Inferior parietal cortex (tissue), 1 donor: Measurements from ENCODE around the gene OPHN1.
"Not testable (repeated sequence)": the region's sequence is repeated elsewhere in the genome, so short reads cannot be mapped to it uniquely, and the experiment has no call there.

Experiments used
- DNase-seq: peaks from one replicate; pipeline ENCODE4 v3.0.0-alpha.2; 2016; ENCODE audit errors: extremely low spot score

The OPHN1 gene

DNA sequence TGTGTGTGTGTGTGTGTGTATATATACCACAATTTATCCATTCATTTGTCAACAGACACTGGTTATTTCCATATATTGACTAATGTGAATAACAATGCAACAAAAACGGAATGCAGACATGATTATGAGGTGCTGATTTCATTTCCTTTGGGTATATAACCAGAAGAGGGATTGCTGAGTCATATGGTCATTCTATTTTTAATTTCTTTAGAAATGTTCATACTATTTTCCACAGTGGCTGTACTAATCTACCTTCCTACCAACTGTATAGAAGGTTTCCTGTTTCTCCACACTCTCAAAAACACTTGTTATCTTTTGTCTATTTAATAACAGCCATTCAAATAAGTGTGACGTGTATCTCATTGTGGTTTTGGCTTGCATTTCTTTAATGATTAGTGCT is 269.9 kb downstream of the OPHN1 start:
- DNase-seq, result no peak

GRCh38 chrX:68147848-68148247 is 285.4 kb downstream of the OPHN1 start:
- no peak for DNase-seq

DNA sequence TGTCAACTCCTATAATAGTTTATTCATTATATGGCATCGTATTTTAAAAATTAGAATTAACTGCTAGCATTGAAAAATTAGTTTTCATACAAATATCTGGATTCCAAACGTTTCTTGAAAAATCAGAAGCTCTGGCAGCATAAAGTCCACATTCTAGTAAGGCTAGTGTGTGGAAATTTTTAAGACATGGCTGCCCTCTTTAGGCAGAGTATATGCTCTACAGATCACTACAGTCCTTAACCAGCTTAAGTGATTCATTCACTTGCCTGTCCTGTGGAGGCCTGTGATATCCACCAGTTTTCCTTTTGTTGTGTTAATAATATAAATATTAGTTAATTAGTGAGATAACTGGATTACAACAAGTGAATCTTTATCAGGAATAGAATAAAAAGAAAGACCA is 287.2 kb downstream of the OPHN1 start:
- peak; percentile 15 for DNase-seq

DNA sequence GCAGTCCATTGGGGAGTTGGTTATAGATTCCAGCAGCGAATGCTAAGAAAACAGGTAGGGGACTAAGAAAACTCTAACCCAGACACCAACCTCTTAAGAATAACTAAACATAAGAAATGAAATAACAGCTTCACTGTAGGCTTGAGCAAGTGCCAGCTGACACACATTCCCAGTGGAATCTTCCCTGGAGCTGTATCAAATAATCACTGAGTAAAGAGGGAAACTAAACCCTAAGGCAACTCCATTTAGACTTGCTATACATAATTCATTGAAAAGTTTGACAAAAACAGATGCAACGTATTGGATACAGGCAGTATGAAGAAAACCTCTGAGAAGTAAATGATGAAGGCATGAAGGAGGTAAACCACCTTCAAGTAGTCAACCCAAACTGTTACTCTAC is 293.5 kb downstream of the OPHN1 start:
- DNase-seq, result no peak

DNA sequence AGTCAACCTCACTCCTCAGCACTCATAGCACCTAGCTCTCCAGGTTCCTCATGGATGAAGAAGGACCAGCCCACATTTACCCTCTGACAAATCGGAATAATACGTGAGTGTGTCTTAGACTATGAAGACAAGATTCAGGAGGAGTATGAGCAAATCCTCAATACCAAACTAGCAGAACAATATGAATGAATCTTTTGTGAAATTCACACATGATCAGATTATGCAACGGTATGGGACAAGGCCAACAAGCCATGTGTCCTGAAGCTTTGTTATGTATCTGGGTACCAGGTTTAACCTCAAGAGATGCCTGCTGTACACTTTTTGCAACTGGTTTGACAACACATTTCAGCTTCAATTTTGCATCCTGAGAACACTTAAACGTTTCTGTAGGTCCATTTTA is 300.1 kb downstream of the OPHN1 start:
- no peak for DNase-seq

DNA sequence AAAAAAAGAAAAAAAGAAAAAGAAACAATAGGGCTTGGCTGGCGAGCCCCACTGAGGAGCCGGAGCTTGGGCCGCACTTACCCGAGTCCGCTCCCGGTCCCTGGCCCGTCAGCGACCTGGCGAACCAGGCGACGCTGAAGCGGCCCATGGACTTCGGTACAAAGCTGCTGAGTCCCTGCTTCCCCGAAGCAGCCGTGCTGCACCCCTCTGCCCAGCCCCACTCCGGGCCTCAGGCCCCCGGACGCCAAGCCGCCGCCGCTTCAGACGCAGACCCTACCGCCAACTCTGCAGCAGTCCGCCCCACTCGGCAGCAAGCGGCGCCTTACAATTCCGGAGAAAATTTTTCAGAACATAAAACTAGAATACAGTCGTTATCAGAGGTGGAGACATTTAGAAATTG is 300.5 kb downstream of the OPHN1 start:
- DNase-seq, result no peak

- DNase-seq, result no peak
These were observed 311.5 kb downstream of the OPHN1 start for GRCh38 chrX:68121835-68122234.

GRCh38 chrX:68121371-68121770 is 311.9 kb downstream of the OPHN1 start:
- no peak for DNase-seq

DNA sequence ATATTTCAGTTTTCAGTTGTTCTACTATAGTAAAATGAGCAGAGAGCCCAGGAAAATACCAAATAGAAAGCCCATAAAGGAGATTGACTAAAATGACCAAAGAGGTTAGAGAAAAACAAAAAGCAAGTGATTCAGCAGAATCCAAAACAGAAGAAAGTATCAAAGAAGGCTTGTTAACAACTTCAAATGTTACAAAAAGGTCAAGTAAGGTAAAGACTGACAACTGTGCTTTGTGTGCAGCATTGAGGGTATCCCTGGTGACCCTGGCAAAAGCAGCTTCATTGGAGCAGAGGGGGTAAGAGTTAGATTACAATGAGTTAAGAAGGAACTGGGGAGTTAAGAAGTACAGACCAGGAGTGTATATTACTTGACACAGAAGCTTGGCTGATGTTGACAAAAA is 317.9 kb downstream of the OPHN1 start:
- no peak for DNase-seq

DNA sequence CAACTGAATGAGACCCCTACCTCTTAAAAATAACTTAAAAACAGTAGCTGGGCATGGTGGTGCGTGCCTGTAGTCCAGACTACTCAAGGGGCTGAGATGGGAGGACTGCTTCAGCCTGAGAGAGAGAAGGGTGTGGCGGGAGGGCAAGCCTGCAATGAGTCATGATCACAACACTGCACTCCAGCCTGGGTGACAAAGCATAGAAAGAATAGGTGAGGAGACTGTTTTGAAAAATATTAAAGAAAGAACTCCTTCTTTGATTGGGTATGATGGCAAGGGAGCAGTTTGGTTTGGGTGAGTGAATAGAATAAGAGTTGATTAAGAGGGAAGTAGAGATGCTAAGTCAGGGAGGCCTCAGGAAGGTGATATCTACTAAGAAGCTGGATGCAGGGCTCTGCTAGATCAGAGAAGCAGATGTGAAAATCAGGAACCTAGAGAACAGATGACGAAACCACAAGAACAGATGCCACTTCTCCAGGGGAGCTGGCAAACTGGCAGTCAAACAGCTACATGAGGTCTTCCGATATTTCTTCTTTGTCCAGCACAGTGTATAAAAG is 318.6 kb downstream of the OPHN1 start:
- no peak for DNase-seq

GRCh38 chrX:68113837-68114572 is 319.3 kb downstream of the OPHN1 start:
- DNase-seq, result no peak

DNA sequence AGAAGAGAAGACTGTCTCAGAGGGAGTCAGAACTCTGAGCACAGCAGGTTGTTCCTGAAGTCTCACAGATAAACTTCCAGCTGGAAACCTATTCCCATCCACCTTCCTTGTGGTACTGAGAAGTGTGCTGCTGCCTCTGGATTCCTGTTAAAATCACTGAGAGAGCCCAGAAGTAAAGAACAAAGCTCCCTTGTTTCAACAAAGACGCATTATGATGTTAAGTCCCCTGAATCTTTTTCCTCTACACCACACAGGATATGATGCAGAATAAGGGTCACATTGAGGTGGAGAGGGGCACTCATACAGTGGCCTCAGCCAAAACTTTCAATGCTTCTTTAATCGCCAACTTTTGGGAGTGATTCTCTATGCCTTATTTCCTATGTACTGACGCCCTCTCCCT is 321.0 kb downstream of the OPHN1 start:
- DNase-seq, result no peak

- DNase-seq, result no peak
These were observed 324.1 kb downstream of the OPHN1 start for GRCh38 chrX:68109162-68109561.

- DNase-seq, result no peak
These were observed 334.9 kb downstream of the OPHN1 start for GRCh38 chrX:68098431-68098830.

- DNase-seq, result no peak
These were observed 343.0 kb downstream of the OPHN1 start for GRCh38 chrX:68090266-68090665.

DNA sequence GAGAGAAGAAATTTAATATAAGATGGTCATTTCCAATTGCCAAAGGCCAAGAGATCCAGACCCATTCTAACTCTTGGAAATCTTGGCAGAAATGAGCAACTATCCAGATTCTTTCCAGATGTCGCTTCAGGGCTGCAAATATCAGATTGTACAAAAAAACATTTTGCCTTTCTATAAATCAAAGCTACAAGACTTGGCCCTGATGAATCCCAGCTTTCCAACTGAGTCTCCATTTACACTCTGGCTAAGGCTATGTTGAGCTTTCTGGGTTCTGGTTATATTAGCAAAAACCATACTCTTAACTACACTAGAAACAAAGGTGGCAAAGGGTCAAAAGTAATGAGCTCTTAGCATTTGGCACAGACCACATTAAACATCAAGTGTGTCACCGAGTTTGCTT is 345.8 kb downstream of the OPHN1 start:
- DNase-seq, result no peak

- no peak for DNase-seq
These were observed 346.6 kb downstream of the OPHN1 start for GRCh38 chrX:68086709-68087108.

- no peak for DNase-seq
These were observed 348.5 kb downstream of the OPHN1 start for GRCh38 chrX:68084765-68085164.

DNA sequence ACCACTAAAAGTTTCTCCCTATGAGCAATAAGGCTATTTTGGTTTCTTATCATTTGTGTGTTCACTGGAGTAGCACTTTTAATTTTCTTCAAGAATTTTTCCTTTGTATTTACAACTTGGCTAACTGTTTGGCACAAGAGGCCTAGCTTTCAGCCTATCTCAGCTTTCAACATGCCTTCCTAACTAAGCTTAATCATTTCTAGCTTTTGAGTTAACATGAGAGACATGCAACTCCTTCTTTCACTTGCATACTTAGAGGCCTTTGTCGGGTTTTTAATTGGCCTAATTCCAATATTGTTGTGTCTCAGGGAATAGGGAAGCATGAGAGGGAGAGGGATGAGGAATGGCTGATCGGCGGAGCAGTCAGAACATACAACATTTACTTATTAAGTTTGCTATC is 349.8 kb downstream of the OPHN1 start:
- no peak for DNase-seq

GRCh38 chrX:68079961-68080360 is 353.3 kb downstream of the OPHN1 start:
- no peak for DNase-seq

DNA sequence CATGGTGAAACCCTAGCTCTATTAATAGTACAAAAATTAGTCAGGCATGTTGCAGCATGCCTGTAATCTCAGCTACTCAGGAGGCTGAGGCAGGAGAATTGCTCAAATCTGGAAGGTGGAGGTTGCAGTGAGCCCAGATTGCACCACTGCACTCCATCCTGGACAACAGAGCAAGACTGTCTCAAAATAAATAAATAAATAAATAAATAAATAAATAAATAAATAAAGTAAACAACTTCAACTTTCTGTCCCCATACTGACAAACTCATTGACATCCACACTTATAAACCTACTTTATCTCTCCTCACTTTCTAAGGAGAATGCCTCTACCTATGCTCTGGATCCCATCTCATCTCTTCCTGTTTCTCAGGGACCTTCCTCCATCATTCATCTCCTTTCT is 354.5 kb downstream of the OPHN1 start:
- DNase-seq, result not testable (repeated sequence)

DNA sequence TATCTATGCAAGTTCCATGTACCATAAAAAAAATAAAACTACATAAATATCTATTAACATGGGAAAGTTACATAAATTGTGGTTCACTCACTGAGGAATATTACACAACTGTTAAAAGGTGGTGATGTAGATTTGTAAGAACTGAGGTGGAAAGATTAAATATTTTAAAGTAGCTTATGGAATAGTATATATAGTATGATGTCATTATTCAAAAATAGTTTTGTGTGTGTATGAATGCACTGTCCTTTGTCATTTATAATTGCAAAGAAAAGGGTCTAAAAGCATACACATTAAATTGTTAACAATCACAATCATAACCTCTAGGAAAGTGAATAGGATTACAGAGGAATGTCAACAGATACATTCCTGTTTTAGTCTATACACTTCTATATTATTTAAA is 355.9 kb downstream of the OPHN1 start:
- DNase-seq, result no peak

DNA sequence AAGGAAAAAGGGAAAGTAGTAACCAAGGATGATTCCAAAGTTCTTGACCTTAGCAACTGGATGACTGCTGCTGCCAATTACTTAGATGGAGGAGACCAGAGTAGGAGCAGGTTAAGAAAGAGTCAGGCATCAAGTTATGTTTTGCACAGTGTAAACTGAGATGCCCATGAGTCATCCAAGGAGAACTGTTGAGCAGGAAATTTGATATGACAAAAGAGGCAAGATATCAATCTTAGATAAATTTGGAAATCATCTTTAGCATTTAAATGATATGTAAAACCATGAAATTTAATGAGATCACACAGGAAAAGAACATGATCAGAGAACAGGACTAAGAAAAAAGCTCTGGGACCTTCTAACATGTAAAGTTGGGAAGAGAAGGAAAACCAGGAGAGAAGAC is 361.3 kb downstream of the OPHN1 start:
- no peak for DNase-seq

DNA sequence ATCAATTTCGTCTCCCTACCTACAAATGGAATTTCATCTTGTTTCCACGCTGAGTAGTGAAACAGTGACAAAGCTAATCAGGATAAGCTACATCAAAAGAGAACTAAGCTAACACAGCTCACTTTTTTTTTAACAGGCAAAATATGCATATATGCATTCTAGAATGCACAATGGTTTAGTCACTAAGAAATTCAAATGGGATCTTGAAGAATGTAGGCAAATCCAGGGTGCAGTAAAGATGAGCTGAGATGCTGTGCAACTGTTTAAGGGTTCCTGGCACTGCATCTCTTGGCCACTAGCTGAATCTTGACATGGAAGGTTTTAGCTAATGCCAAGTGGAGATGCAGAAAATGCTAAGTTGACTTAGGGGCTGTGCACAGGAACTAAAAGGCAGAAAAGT is 363.2 kb downstream of the OPHN1 start:
- DNase-seq, result not testable (repeated sequence)
